Brain microvascular endothelial cell (primary cell): Measurements from ENCODE around the gene MCIDAS.

Source experiments
- DNase-seq: peaks from one replicate; pipeline ENCODE4 v3.0.0-alpha.2; 2020
- H3K27ac ChIP-seq: fragments of 250-450 bp; sonication (Bioruptor Pico); 2 replicates; pipeline ENCODE4 v1.5.1; 2020; ENCODE audit warnings: mild to moderate bottlenecking, moderate library complexity
- H3K27me3 ChIP-seq: fragments of 250-450 bp; sonication (Bioruptor Pico); replicated peaks from 2 replicates; pipeline ENCODE4 v1.5.1; 2020; ENCODE audit warnings: mild to moderate bottlenecking
- H3K36me3 ChIP-seq: fragments of 250-450 bp; sonication (Bioruptor Pico); replicated peaks from 2 replicates; pipeline ENCODE4 v1.5.1; 2020; ENCODE audit warnings: mild to moderate bottlenecking
- H3K4me3 ChIP-seq: 2 replicates; pipeline ENCODE4 v1.5.1; 2011; ENCODE audit warnings: low read depth, mild to moderate bottlenecking, control low read depth, low read length, moderate library complexity
- CTCF ChIP-seq: IDR thresholded peaks from 2 replicates; pipeline ENCODE4 v1.5.1; 2011; ENCODE audit warnings: low read depth, mild to moderate bottlenecking, moderate library complexity, low read length, control low read depth, inconsistent platforms; ENCODE audit errors: missing control alignments
- in situ Hi-C: cut with HindIII; loops from 2 replicates; pipeline ENCODE4 v1.10.0; 2017; ENCODE audit warnings: low sequenced_read_pairs, low pct_ligation_motif_present

Gene MCIDAS

DNA sequence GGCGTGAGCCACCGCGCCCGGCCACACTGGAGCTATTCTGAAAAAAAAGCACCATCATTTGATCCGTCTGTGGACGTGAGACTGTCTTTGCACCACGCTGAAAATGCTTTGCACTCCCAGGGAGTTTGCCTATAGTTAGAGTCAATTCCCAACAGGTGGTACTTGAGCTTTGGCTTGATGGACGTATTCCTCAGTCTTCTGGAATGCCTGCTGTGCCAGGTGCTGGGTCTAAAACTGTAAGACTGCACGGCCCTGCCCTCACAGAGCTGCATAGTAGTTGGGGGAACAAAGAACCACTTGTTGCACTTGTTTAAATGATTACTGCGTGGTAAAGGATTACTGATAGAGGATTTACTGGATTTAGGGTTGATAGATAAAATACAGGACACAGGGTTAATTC lies 9.7 kb upstream of the MCIDAS start:
- no peak for DNase-seq
- TF ChIP-seq CTCF: no peak
- peaks cover 18% of the 10 kb centered on the region for H3K27me3 ChIP-seq

GRCh38 chr5:55234121-55234700 lies 7.1 kb upstream of the MCIDAS start:
- peak; percentile 6 for DNase-seq
- H3K36me3 ChIP-seq: no peaks in the 10 kb centered on the region
- peak overlapping the region; percentile 53 for H3K4me3 ChIP-seq
- H3K27me3 ChIP-seq: peaks cover 40% of the 10 kb centered on the region
- TF ChIP-seq CTCF: no peak
- no peak overlapping the region for H3K27ac ChIP-seq
- in situ Hi-C loops: no loop called here

More for the DNA sequence above, 9.7 kb upstream of the MCIDAS start:
- Histone ChIP-seq H3K27ac (no peak overlapping the region), H3K4me3 (no peak overlapping the region), H3K36me3 (no peaks in the 10 kb centered on the region)
- in situ Hi-C loops: no loop called here

- in situ Hi-C loops: no loop called here
- Histone ChIP-seq H3K27ac (no peak within 1 kb of the TSS), H3K4me3 (peak within 1 kb of the TSS; percentile 53), H3K36me3 (no peaks in the 10 kb centered on the region), H3K27me3 (peaks cover 50% of the 10 kb centered on the region)
- peak; percentile 44 for DNase-seq
- no peak for TF ChIP-seq CTCF
Observed at GRCh38 chr5:55232985-55233928, 6.1 kb upstream of the MCIDAS start, which contains the start of gene CCNO. TSS of gene CCNO (minus strand) at chr5:55233608. CDS start at chr5:55233523, 85 bp downstream.

GRCh38 chr5:55232271-55232984 lies 5.3 kb upstream of the MCIDAS start:
- in situ Hi-C loops: no loop called here
- Histone ChIP-seq H3K27ac (no peak overlapping the region), H3K27me3 (peaks cover 58% of the 10 kb centered on the region), H3K4me3 (peak overlapping the region; percentile 53), H3K36me3 (no peaks in the 10 kb centered on the region)
- no peak for TF ChIP-seq CTCF
- no peak for DNase-seq

DNA sequence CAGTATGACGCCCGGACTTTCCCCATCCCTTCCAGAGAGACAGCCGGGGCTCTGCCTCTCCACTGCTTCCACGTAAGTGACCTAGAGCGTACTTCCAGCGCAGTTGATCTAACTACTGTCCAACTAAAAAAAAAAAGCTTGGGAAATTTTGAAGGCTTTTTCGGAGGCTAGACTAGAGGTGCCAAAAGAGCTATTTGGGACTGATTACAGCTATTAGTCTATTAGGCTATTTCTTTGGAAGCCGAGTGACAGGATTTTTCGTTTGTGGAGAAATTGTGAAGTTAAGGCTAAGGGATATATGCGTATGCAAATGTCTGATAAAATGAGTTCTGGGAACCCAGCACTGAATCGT lies 4.8 kb upstream of the MCIDAS start:
- Histone ChIP-seq H3K36me3 (no peaks in the 10 kb centered on the region), H3K27me3 (peaks cover 63% of the 10 kb centered on the region), H3K27ac (no peak overlapping the region), H3K4me3 (peak overlapping the region; percentile 53)
- in situ Hi-C loops: no loop called here
- DNase-seq: no peak
- no peak for TF ChIP-seq CTCF
